Small intestine (tissue), 7 donors: ENCODE results near the gene NALCN. TPM values are rescaled to one million over a fixed set of nuclear protein-coding genes. Genes with fewer than 3 reads are reported as not detected.

Experiments
- DNase-seq, 2 donors: peaks; one replicate each; pipeline versions ENCODE4 v3.0.0 to v3.0.0-alpha.2; 2013
- FAIRE-seq: peaks from 2 replicates; lab custom pipeline; 2012; peaks lifted over from hg19 to GRCh38; lab: Jason Lieb, UNC
- H3K27ac ChIP-seq, 3 donors: one replicate each; pipeline ENCODE4 v1.5.1; 2013; ENCODE audit warnings: low read length in 2 of 3, mild to moderate bottlenecking in 2 of 3, control low read depth in 1 of 3, inconsistent platforms in 1 of 3, low read depth in 1 of 3, moderate library complexity in 1 of 3
- H3K27me3 ChIP-seq, 3 donors: one replicate each; pipeline ENCODE4 v1.6.1; 2013; ENCODE audit warnings: low read length in 3 of 3, inconsistent platforms in 1 of 3; ENCODE audit not compliant: control insufficient read depth in 3 of 3, insufficient read depth in 3 of 3
- H3K36me3 ChIP-seq, 3 donors: one replicate each; pipeline ENCODE4 v1.6.1; 2013; ENCODE audit warnings: low read length in 3 of 3, inconsistent platforms in 1 of 3, low read depth in 1 of 3, mild to moderate bottlenecking in 1 of 3, moderate library complexity in 1 of 3; ENCODE audit not compliant: control insufficient read depth in 3 of 3, insufficient read depth in 2 of 3
- H3K4me1 ChIP-seq, 3 donors: one replicate each; pipeline ENCODE4 v1.6.1; 2013; ENCODE audit warnings: low read length in 2 of 3, inconsistent platforms in 1 of 3, low read depth in 1 of 3, mild to moderate bottlenecking in 1 of 3, moderate library complexity in 1 of 3; ENCODE audit not compliant: control insufficient read depth in 3 of 3, insufficient read depth in 2 of 3
- H3K4me3 ChIP-seq, 3 donors: one replicate each; pipeline ENCODE4 v1.5.1; 2013; ENCODE audit warnings: low read length in 3 of 3, control low read depth in 1 of 3, inconsistent platforms in 1 of 3, low read depth in 1 of 3, mild to moderate bottlenecking in 1 of 3, moderate library complexity in 1 of 3
- H3K9me3 ChIP-seq, 2 donors: one replicate each; pipeline ENCODE4 v1.6.1; 2013; ENCODE audit warnings: low read depth in 1 of 2, low read length in 1 of 2; ENCODE audit not compliant: control insufficient read depth in 2 of 2, insufficient read depth in 1 of 2
- WGBS, 3 donors: extraction: QIAGEN DNeasy Blood & Tissue Kit; methylation state at CpG; one replicate each; pipeline ENCODE4 v1.1.7; 2013; 5-methylcytosine and 5-hydroxymethylcytosine counted together
- polyA plus RNA-seq, 4 donors: library from polyadenylated mRNA; stranded (reverse) in 3 of 4; unstranded in 1 of 4; fragments of 200-250 nt in 3 of 4; fragments of 120-200 nt in 1 of 4; gene quantifications; one replicate each; pipeline versions ENCODE4 v1.2.1 to v1.2.3, GENCODE V29; 2013
- donor health status: healthy with polysubstance abuse.
- donor health status: control.
- donor health status: control.
- donor health status: Bipolar disorder and iron deficiency.
- donor health status: healthy.

Gene NALCN
- polyA plus RNA-seq, 4 donors = 0.13 to 0.46 TPM; not detected in 2

- H3K4me3 ChIP-seq = no peak overlapping the region
- no peak overlapping the region for H3K27ac ChIP-seq
- WGBS, 3 donors = 37 to 47% (median 42%) methylated on average over 6 of the region's 6 CpGs
- FAIRE-seq = no peak
- no peaks in the 10 kb centered on the region for H3K27me3 ChIP-seq
- DNase-seq = no peak
- no peaks in the 10 kb centered on the region for H3K9me3 ChIP-seq
- no peaks in the 10 kb centered on the region for H3K4me1 ChIP-seq
- no peaks in the 10 kb centered on the region for H3K36me3 ChIP-seq
These were observed 8.3 kb upstream of the NALCN start for GRCh38 chr13:101424381-101425155.

- no peak for DNase-seq
- Histone ChIP-seq H3K4me1 (no peaks in the 10 kb centered on the region), H3K4me3 (no peak overlapping the region), H3K27me3 (peaks cover 0 to under 1% (median 0%) of the 10 kb centered on the region in 3 donors), H3K9me3 (no peaks in the 10 kb centered on the region), H3K27ac (no peak overlapping the region), H3K36me3 (no peaks in the 10 kb centered on the region)
- FAIRE-seq = no peak
- WGBS, 3 donors = 48 to 79% (median 70%) methylated on average over 2 of the region's 2 CpGs
These were observed 7.6 kb upstream of the NALCN start for GRCh38 chr13:101423872-101424271.

GRCh38 chr13:101417501-101417900, 1.2 kb upstream of the NALCN start:
- WGBS, 3 donors = 83 to 86% (median 84%) methylated on average over 5 of the region's 5 CpGs
- H3K27me3 ChIP-seq = peaks cover 0 to 30% (median 15%) of the 10 kb centered on the region in 3 donors
- H3K9me3 ChIP-seq = no peaks in the 10 kb centered on the region
- DNase-seq = no peak
- H3K27ac ChIP-seq = no peak overlapping the region
- FAIRE-seq = no peak
- H3K4me1 ChIP-seq = no peaks in the 10 kb centered on the region
- no peak overlapping the region for H3K4me3 ChIP-seq
- H3K36me3 ChIP-seq = no peaks in the 10 kb centered on the region

- H3K9me3 ChIP-seq = no peaks in the 10 kb centered on the region
- FAIRE-seq = no peak
- H3K4me3 ChIP-seq = no peak overlapping the region
- H3K36me3 ChIP-seq = no peaks in the 10 kb centered on the region
- H3K4me1 ChIP-seq = no peaks in the 10 kb centered on the region
- no peak overlapping the region for H3K27ac ChIP-seq
- 20 to 21% (median 21%) methylated on average over 3 of the region's 3 CpGs for WGBS, 3 donors
- no peak for DNase-seq
- peaks cover 0 to 30% (median 15%) of the 10 kb centered on the region in 3 donors for H3K27me3 ChIP-seq
These were observed 717 bp upstream of the NALCN start for GRCh38 chr13:101417043-101417406.

GRCh38 chr13:101415358-101416174, 742 bp downstream of the NALCN start:
- Histone ChIP-seq H3K9me3 (no peaks in the 10 kb centered on the region), H3K27ac (no peak overlapping the region), H3K4me1 (no peaks in the 10 kb centered on the region), H3K4me3 (no peak overlapping the region), H3K36me3 (no peaks in the 10 kb centered on the region), H3K27me3 (peaks cover 0 to 30% (median 15%) of the 10 kb centered on the region in 3 donors)
- WGBS, 3 donors = 12 to 22% (median 19%) methylated on average over 26 to 43 of the region's 43 CpGs
- DNase-seq (no peak), FAIRE-seq (no peak)

GRCh38 chr13:101412076-101412475, 4.2 kb downstream of the NALCN start:
- no peak overlapping the region for H3K4me3 ChIP-seq
- peaks cover 0 to 21% (median 12%) of the 10 kb centered on the region in 3 donors for H3K27me3 ChIP-seq
- no peaks in the 10 kb centered on the region for H3K4me1 ChIP-seq
- DNase-seq (no peak), FAIRE-seq (no peak)
- no peak overlapping the region for H3K27ac ChIP-seq
- WGBS, 3 donors = 75 to 92% (median 90%) methylated on average over 1 of the region's 1 CpG
- H3K36me3 ChIP-seq = no peaks in the 10 kb centered on the region
- H3K9me3 ChIP-seq = no peaks in the 10 kb centered on the region

GRCh38 chr13:101408992-101409656, 7.2 kb downstream of the NALCN start:
- WGBS, 3 donors = 66 to 70% (median 69%) methylated on average over 6 of the region's 6 CpGs
- FAIRE-seq (no peak), DNase-seq (no peak)
- no peak overlapping the region for H3K4me3 ChIP-seq
- no peak overlapping the region for H3K27ac ChIP-seq
- H3K36me3 ChIP-seq = no peaks in the 10 kb centered on the region
- H3K27me3 ChIP-seq = peaks cover 0 to 2% (median 0%) of the 10 kb centered on the region in 3 donors
- H3K4me1 ChIP-seq = no peaks in the 10 kb centered on the region
- no peaks in the 10 kb centered on the region for H3K9me3 ChIP-seq

- Histone ChIP-seq H3K4me1 (no peaks in the 10 kb centered on the region), H3K9me3 (no peaks in the 10 kb centered on the region), H3K4me3 (no peak overlapping the region), H3K36me3 (no peaks in the 10 kb centered on the region), H3K27ac (no peak overlapping the region), H3K27me3 (no peaks in the 10 kb centered on the region)
- 79 to 80% (median 79%) methylated on average over 9 of the region's 9 CpGs for WGBS, 3 donors
- DNase-seq (no peak), FAIRE-seq (no peak)
These were observed 8.2 kb downstream of the NALCN start for GRCh38 chr13:101408154-101408553.
